NK-92 treated with Interleukin-12 subunit alpha and Interleukin-12 subunit beta, amount 100 ng/mL, for 24 hours (cell line): ENCODE data around the gene SPON1.
"Not testable (repeated sequence)": the region's sequence is repeated elsewhere in the genome, so short reads cannot be mapped to it uniquely, and the experiment has no call there.

Experiments
- DNase-seq: peaks from one replicate; lab custom pipeline; 2025; lab: John Stamatoyannopoulos, UW

SPON1 gene

GRCh38 chr11:14124886-14125285 is 162.4 kb downstream of the SPON1 start:
- DNase-seq: no peak

GRCh38 chr11:14125529-14125928 is 163.0 kb downstream of the SPON1 start:
- DNase-seq: no peak

GRCh38 chr11:14127679-14128078 is 165.2 kb downstream of the SPON1 start:
- no peak for DNase-seq

DNA sequence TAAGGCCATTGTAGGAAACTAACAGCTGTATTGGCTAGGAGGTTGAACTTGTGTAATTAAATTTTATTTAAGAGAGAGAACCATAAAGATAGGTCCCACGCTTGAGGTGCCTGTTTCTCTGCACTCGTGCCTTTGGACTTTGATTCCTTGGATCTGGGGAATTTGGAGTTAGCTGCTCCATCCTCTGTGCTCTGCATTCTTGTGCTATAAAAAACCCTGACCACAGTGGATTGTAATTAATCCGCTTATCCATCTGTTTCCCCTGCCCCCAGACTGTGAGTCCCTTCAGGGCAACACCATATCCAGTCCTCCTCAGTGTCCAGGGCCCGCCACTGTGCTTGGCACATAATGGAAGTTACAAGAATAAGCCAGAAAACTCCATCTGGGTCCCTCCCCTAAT is 169.8 kb downstream of the SPON1 start:
- no peak for DNase-seq

- DNase-seq: no peak
These were observed 170.9 kb downstream of the SPON1 start for GRCh38 chr11:14133381-14133780.

DNA sequence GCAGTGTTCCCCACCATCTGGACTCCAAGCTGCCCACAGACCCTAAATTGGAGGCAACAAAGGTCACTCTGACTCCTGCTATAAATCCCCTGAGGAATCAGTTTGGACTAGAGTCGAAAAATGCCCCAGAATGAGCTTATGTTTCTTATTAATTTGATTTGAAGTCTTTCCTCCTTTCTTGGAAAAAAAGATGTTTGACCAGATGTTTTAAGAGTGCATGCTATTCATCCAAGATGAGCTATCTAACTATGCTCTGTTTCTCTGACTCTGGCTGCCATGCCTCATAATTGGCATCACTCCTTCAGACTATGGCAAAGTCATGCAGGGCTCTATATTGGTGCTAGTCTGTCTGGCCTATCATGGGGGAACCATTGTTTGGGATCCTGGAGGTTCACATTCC is 174.0 kb downstream of the SPON1 start:
- no peak for DNase-seq

GRCh38 chr11:14137284-14137683 is 174.8 kb downstream of the SPON1 start:
- no peak for DNase-seq

GRCh38 chr11:14140991-14141390 is 178.5 kb downstream of the SPON1 start:
- DNase-seq: no peak

DNA sequence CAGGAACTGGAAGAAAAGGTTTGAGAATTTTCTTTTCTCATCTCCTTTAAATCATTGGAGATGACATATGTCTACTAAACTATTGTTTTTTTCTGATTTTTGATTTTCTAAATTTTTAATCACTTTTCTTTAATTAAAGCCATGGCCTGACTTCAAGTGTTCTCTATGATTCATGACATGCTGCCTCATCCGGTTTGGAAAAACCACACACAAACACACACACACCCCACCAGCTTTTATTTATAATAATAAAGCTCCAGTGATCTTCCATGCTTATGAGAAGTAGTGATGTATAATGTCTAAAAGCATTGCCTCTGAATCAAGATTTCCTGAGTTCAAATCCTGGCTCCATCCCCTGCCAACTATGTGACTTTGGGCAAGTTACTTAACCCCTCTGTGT is 179.2 kb downstream of the SPON1 start:
- no peak for DNase-seq

DNA sequence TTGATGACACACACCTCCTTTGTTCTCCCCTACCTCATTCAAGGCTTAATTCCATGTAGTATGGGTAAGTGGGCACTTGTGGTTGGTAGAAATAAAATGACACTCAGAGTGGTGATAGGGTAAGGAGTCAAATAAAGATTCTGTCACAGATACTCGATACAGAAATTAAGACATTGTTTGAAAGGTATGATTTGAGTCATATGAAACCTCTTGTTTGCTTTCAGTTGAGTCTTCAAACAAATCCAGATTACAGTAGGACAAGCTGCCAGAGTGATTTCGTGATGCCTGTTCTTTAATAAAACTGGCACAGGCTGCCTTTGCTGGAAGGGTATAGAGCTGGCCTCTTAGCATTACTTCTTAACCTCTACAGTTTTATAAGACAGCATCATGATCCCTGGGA is 182.4 kb downstream of the SPON1 start:
- no peak for DNase-seq

- no peak for DNase-seq
These were observed 186.2 kb downstream of the SPON1 start for GRCh38 chr11:14148653-14149273.

- no peak for DNase-seq
These were observed 187.2 kb downstream of the SPON1 start for GRCh38 chr11:14149683-14150082.

GRCh38 chr11:14150878-14151277 is 188.4 kb downstream of the SPON1 start:
- no peak for DNase-seq

GRCh38 chr11:14154103-14154502 is 191.6 kb downstream of the SPON1 start:
- DNase-seq: not testable (repeated sequence)

- DNase-seq: no peak
These were observed 195.9 kb downstream of the SPON1 start for GRCh38 chr11:14158393-14158792.

- DNase-seq: no peak
These were observed 201.1 kb downstream of the SPON1 start for GRCh38 chr11:14163576-14163975.

GRCh38 chr11:14173679-14174078 is 211.2 kb downstream of the SPON1 start:
- not testable (repeated sequence) for DNase-seq

GRCh38 chr11:14179116-14179820 is 216.7 kb downstream of the SPON1 start:
- DNase-seq: no peak

GRCh38 chr11:14181121-14181520 is 218.6 kb downstream of the SPON1 start:
- DNase-seq: no peak

DNA sequence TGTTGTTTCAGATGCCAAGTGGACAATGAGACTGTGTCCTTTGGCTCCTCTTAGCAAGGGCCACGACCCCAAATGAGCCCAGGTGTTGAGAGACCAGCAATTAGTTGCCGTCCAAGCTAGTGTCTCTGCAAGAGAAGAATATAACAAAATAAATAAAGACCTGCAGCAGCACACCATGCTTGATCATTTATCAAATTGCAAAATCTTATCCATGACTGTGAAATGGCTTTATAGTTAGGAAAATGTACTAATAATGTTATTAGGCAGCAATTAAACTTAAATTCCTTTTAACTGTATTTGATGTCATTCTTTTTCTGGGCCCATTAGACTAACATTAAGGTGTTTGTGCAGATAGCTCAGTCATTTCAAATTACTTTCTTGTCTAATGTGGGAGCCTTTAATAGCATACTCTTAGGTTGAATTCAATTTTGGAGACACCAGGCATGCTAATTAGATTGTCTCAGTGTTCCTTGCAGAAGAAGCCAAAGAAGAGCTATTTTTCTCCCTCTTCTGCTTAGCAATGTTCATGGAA is 220.4 kb downstream of the SPON1 start:
- no peak for DNase-seq

GRCh38 chr11:14184028-14184940 is 221.8 kb downstream of the SPON1 start:
- DNase-seq: no peak

GRCh38 chr11:14185461-14185860 is 222.9 kb downstream of the SPON1 start:
- DNase-seq: no peak
